GM19240 (cell line): ENCODE measurements around the gene DNAH3.
"Not testable (repeated sequence)": the region's sequence is repeated elsewhere in the genome, so short reads cannot be mapped to it uniquely, and the experiment has no call there.

Experiments
- DNase-seq: peaks from one replicate; pipeline ENCODE4 v3.0.0; 2011; ENCODE audit warnings: low spot score; ENCODE audit not compliant: insufficient read length

Gene DNAH3

GRCh38 chr16:20944861-20945574 is 205.6 kb downstream of the DNAH3 start:
- no peak for DNase-seq

GRCh38 chr16:20942256-20942655 is 208.4 kb downstream of the DNAH3 start:
- DNase-seq = no peak

DNA sequence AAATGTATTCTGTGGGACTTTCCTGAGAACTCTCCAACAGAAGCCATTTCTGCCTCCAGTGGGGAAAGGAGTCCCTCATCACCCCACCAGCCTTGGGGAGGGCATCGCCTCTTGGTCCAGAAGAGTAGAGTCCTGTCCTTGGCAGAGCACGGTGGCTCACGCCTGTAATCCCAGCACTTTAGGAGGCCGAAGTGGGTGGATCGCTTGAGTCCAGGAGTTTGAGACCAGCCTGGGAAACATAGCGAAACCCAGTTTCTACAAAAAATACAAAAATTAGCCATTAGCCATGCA is 209.1 kb downstream of the DNAH3 start:
- DNase-seq = no peak

GRCh38 chr16:20940871-20941635 is 209.6 kb downstream of the DNAH3 start:
- DNase-seq = no peak

DNA sequence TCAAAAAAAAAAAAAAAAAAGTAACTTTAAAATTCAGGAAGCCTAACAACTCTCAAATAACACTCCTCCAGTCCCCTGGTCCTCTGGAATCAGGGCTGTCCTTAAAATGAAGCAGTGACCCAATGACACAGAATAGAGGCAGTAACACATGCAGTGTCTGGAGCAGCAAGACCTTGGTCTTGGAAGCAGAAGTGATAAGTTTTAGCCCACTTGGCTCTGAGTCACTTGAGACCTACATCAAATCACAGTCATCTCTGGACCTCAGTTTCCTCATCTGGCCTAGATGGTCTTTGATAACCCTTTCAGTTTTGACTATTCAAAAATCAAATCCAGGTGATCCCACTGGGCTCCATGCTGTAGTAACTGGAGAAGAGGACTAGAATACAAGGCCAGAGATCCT is 211.0 kb downstream of the DNAH3 start:
- DNase-seq = no peak

DNA sequence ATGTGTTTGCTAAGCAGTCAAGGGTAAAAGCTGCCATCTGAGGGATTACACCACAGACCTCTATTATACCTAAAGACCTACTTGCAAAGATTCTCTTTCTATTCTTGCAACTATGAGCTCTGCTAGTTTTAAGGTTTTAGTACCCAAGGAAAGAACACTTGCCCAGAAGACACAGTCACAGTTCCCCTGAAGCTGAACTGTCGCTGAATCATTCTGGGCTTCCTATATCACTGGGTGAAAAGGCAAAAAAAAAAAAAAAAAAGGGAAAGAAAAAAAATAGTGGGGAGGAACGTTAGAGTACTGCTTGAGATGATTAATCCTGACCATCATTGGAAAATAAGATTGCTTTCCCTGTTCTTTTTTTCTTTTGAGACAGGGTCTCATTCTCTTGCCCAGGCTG is 212.2 kb downstream of the DNAH3 start:
- DNase-seq = no peak

DNA sequence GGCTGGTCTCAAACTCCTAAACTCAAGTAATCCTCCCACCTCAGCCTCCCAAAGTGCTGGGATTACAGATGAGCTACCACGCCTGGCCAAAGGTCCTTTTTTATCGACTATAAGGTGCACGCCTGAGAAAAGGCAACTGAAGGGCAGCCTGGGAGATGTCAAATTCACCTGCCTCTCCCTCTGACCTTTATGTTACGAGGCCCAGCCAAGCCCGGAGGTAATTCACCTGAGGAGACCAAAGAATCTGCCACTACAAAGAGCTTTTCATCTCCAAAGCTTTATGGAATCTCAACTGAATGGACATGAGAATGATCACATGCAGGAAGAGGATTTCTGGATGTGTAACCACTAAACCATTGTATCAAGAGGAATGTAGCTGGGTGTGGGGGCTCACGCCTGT is 212.9 kb downstream of the DNAH3 start:
- DNase-seq = no peak

GRCh38 chr16:20933589-20933988 is 217.1 kb downstream of the DNAH3 start:
- DNase-seq = no peak

DNA sequence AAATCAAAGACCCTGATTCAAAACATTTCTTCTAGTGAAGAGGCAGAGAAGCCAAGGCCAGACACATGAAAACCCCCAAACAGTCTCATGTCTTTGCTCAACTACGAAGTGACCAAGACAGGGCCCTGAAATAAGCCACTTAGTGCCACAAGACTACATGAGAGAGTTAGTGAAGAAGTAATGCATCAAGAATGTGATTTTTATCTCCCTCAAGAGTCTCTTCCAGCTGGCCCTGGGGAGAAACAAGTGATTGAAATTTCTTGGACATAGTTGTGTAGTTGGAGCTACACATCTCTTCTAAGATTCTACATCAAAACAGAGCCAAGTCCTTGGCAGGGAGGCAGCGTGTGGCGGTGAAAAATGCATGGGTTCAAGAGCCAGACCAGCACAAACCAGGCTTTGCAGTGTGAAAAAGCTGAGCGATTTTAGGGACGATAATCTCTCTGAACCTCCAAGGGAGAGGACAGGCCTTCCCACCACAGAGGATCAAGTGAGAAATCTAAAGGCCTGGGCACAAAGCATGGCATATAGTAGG is 219.5 kb downstream of the DNAH3 start:
- no peak for DNase-seq

GRCh38 chr16:20930365-20930690 is 220.3 kb downstream of the DNAH3 start:
- no peak for DNase-seq

- not testable (repeated sequence) for DNase-seq
Measured at GRCh38 chr16:20929676-20930364, 220.8 kb downstream of the DNAH3 start.

DNA sequence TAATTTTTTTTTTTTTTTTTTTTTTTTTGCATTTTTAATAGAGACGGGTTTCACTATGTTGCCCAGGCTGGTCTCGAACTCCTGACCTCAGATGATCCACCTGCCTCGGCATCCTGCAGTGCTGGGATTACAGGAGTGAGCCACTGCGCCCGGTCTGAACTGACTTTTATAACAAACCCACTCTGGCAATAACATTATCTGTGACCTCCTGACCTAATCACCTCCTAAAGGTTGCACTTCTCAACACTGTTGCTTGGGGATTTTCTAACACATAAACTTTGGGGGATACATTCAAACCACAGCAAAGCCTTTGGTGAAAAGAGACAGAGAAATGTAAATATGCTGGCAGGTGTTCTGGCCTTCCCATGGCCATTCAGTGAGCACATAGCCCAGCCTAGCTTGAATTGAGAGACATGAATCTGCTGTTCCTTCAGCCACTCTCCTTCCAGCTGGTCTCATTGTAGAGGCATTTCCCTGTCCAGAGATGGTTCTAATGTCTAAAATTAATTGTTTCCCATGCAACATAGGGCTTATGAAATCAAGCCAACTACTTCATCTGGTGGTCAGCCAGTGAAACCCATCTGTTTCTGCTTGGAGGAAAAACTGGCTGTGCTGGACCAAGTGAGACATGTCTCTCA is 221.8 kb downstream of the DNAH3 start:
- DNase-seq = no peak

DNA sequence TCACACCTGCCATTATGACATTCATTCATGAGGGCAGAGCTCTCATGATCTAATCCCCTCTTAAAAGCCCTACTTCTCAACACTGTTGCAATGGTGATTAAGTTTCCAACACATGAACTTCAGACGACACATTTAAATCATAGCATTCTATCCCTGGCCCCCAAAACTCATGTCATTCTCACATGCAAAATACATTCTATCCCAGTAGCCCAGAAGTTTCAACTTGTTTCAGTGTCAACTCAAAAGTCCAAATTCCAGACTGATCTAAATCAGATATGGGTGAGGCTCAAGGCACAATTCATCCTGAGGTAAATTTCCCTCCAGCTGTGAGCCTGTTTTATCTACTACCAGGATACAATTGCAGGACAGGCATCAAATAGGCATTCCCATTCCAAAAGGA is 224.9 kb downstream of the DNAH3 start:
- no peak for DNase-seq

- DNase-seq = no peak
Measured at GRCh38 chr16:20923876-20924275, 226.8 kb downstream of the DNAH3 start.

- no peak for DNase-seq
Measured at GRCh38 chr16:20920799-20921198, 229.8 kb downstream of the DNAH3 start.

DNA sequence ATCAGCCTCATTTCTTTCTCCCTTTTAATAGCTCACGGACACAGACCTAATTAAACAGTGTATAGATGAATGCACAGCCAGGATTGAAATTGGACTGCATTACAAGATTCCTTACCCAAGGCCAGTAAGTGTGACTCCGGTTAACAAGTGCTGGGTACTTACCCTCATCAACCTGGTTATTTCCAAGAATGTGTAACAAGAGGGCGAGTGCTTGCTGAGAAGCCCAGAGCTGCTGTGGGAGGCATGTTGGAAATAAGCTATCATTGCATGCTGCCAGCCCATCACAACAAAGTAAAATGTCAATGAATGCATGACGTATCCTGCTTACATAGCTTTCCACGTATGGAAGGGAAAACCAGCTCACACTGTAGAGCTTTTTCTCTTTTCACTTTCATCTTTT is 230.6 kb downstream of the DNAH3 start:
- no peak for DNase-seq

DNA sequence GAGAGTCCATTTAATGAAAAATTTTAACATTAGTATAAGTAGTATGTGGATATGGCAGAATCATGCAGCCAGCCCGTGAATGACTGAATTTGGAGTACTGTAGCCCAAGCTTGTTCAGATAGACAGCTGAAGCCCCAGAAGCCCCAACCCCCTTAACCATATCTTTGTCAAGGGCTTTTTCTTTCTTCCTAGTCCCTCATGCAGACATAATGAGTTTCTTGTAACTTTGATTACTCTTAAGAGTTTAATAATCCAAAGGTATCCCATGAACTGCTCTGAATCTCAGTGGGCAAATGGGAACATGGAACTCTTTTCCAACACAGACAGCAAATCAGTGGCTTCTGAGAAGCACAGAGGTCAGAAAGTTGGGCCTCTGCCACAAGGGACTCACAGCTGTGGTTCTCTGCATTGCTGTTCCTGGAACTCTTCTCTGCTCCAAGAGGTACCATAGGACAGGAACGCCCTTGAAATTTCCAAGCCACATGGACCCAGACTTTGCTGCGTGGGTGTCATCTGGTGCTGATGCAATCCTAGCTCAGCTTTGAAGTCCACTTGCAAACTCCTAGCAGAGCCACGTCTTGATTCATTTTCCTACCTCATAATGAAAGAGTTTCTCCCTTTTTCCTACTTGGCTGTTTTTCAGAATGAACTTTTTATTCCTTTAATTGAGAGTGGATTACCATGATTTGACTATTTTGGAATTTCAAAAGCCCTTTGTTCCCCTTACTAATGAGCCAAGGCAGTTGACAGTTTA is 232.0 kb downstream of the DNAH3 start:
- DNase-seq = no peak

GRCh38 chr16:20916942-20917341 is 233.7 kb downstream of the DNAH3 start:
- no peak for DNase-seq

DNA sequence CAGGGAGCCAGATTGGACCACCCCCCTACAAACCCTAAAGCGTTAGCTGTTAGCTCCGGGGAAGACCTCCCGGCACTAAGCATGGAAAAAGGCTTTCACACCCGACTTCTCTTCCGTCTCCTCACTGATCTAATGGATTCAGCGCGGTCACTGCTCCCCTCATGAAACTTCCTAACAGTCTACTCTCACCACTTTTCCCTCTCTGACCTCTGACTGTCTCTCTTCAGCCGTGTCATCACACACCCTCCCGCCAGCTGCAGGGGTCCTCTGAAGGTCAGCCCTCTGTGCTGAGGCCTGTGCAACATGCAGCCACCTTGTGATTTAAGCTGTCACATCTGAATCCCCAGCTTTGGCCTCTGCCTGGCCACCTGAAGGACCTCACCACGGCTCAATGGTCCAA is 234.4 kb downstream of the DNAH3 start:
- DNase-seq = no peak

DNA sequence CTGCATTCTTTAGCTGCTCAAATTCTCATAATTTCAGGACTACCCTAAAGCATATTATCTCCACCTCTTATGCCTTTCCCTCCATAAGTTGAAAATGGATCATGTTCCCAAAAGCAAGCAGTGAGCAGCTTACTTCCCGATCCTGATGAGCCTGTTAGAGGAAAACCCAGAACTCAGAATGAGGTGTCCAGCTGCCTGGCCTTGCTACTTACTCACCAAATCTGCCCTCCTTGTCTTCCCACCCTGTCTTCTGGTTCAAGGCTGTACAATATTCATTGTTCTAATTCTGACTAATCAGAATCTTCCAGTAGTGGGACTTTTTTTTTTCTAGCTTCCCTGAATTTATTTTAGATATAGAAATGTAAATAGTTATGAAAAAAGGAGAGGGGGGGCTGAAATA is 239.3 kb downstream of the DNAH3 start:
- no peak for DNase-seq

DNA sequence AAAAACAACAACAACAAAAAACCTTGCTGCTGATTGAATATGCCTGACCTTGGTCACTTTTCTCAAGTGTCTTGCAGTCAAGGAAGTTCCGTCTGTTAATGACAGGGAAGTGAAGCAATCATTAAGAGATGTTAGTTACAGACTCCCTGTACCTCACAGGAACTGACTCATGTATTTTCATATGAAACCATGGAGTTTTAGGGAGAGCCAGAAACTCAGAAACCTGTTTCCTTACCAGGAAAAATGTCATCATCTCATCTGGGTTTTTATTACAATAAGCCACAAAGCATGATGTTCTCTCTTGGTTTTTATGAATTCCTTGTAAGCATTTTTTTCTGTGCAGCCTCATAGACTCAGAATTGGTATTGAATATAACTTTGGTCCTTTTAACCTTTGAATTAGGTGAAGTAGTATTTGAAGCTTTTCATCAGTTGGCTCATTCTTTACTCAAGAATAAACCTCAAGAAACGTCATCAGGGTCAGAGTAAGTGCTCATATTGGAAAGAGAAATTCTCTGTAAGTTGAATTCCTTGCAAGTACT is 239.8 kb downstream of the DNAH3 start:
- no peak for DNase-seq
